Activated T-cell treated with anti-CD3 and anti-CD28 coated beads, Interleukin-2, amount 50 U/mL, for 24 hours (primary cell): ENCODE data around the gene CDH4.

Source experiments
- DNase-seq: peaks from one replicate; pipeline ENCODE4 v3.0.0-alpha.2; 2020
- H3K27ac Mint-ChIP-seq: 2 replicates; pipeline ENCODE4 v1.8.0; 2020; ENCODE audit warnings: mild to moderate bottlenecking, mixed read lengths
- H3K27me3 Mint-ChIP-seq: 2 replicates; pipeline ENCODE4 v1.8.0; 2020; ENCODE audit warnings: mixed read lengths
- H3K36me3 Mint-ChIP-seq: 2 replicates; pipeline ENCODE4 v1.8.0; 2020; ENCODE audit warnings: low read depth, mixed read lengths
- H3K4me1 Mint-ChIP-seq: 2 replicates; pipeline ENCODE4 v1.8.0; 2020; ENCODE audit warnings: low read depth, mixed read lengths
- H3K4me3 Mint-ChIP-seq: 2 replicates; pipeline ENCODE4 v1.8.0; 2020; ENCODE audit warnings: mild to moderate bottlenecking, moderate library complexity, mixed read lengths
- H3K9me3 Mint-ChIP-seq: 2 replicates; pipeline ENCODE4 v1.8.0; 2020; ENCODE audit warnings: mixed read lengths

Gene CDH4

GRCh38 chr20:61696181-61696735 lies 444.2 kb downstream of the CDH4 start:
- Mint-ChIP-seq H3K27ac (no peak overlapping the region), H3K9me3 (no peaks in the 10 kb centered on the region), H3K4me3 (no peak overlapping the region), H3K4me1 (no peaks in the 10 kb centered on the region), H3K27me3 (no peaks in the 10 kb centered on the region), H3K36me3 (no peaks in the 10 kb centered on the region)
- DNase-seq = no peak

GRCh38 chr20:61697666-61698597 lies 445.9 kb downstream of the CDH4 start:
- no peaks in the 10 kb centered on the region for H3K9me3 Mint-ChIP-seq
- H3K4me1 Mint-ChIP-seq = no peaks in the 10 kb centered on the region
- H3K36me3 Mint-ChIP-seq = no peaks in the 10 kb centered on the region
- no peak for DNase-seq
- no peak overlapping the region for H3K27ac Mint-ChIP-seq
- H3K27me3 Mint-ChIP-seq = no peaks in the 10 kb centered on the region
- H3K4me3 Mint-ChIP-seq = no peak overlapping the region

GRCh38 chr20:61698598-61699494 lies 446.8 kb downstream of the CDH4 start:
- no peaks in the 10 kb centered on the region for H3K27me3 Mint-ChIP-seq
- H3K4me1 Mint-ChIP-seq = no peaks in the 10 kb centered on the region
- H3K27ac Mint-ChIP-seq = no peak overlapping the region
- H3K36me3 Mint-ChIP-seq = no peaks in the 10 kb centered on the region
- no peak overlapping the region for H3K4me3 Mint-ChIP-seq
- no peak for DNase-seq
- H3K9me3 Mint-ChIP-seq = no peaks in the 10 kb centered on the region

- no peak for DNase-seq
- no peaks in the 10 kb centered on the region for H3K9me3 Mint-ChIP-seq
- no peaks in the 10 kb centered on the region for H3K27me3 Mint-ChIP-seq
- H3K27ac Mint-ChIP-seq = no peak overlapping the region
- H3K4me3 Mint-ChIP-seq = no peak overlapping the region
- no peaks in the 10 kb centered on the region for H3K36me3 Mint-ChIP-seq
- no peaks in the 10 kb centered on the region for H3K4me1 Mint-ChIP-seq
These were observed 447.7 kb downstream of the CDH4 start for GRCh38 chr20:61699495-61700374.

GRCh38 chr20:61700595-61701140 lies 448.6 kb downstream of the CDH4 start:
- Mint-ChIP-seq H3K4me3 (no peak overlapping the region), H3K36me3 (no peaks in the 10 kb centered on the region), H3K4me1 (no peaks in the 10 kb centered on the region), H3K27ac (no peak overlapping the region), H3K9me3 (no peaks in the 10 kb centered on the region), H3K27me3 (no peaks in the 10 kb centered on the region)
- DNase-seq = no peak

- Mint-ChIP-seq H3K27ac (no peak overlapping the region), H3K36me3 (no peaks in the 10 kb centered on the region), H3K4me3 (no peak overlapping the region), H3K4me1 (no peaks in the 10 kb centered on the region), H3K9me3 (no peaks in the 10 kb centered on the region), H3K27me3 (no peaks in the 10 kb centered on the region)
- no peak for DNase-seq
These were observed 449.3 kb downstream of the CDH4 start for GRCh38 chr20:61701401-61701800.

- Mint-ChIP-seq H3K4me1 (no peaks in the 10 kb centered on the region), H3K4me3 (no peak overlapping the region), H3K27ac (no peak overlapping the region), H3K27me3 (no peaks in the 10 kb centered on the region), H3K9me3 (no peaks in the 10 kb centered on the region), H3K36me3 (no peaks in the 10 kb centered on the region)
- DNase-seq = no peak
These were observed 449.7 kb downstream of the CDH4 start for GRCh38 chr20:61701802-61702201.

GRCh38 chr20:61702246-61702645 lies 450.2 kb downstream of the CDH4 start:
- Mint-ChIP-seq H3K27me3 (no peaks in the 10 kb centered on the region), H3K4me3 (no peak overlapping the region), H3K9me3 (no peaks in the 10 kb centered on the region), H3K36me3 (no peaks in the 10 kb centered on the region), H3K4me1 (no peaks in the 10 kb centered on the region), H3K27ac (no peak overlapping the region)
- DNase-seq = no peak

GRCh38 chr20:61704661-61705060 lies 452.6 kb downstream of the CDH4 start:
- Mint-ChIP-seq H3K4me3 (no peak overlapping the region), H3K27ac (no peak overlapping the region)

GRCh38 chr20:61705386-61706258 lies 453.6 kb downstream of the CDH4 start:
- H3K9me3 Mint-ChIP-seq = no peaks in the 10 kb centered on the region
- no peaks in the 10 kb centered on the region for H3K36me3 Mint-ChIP-seq
- H3K4me3 Mint-ChIP-seq = no peak overlapping the region
- no peak for DNase-seq
- H3K27ac Mint-ChIP-seq = no peak overlapping the region
- H3K4me1 Mint-ChIP-seq = no peaks in the 10 kb centered on the region
- H3K27me3 Mint-ChIP-seq = no peaks in the 10 kb centered on the region

More at GRCh38 chr20:61704661-61705060, 452.6 kb downstream of the CDH4 start:
- Mint-ChIP-seq H3K27me3 (no peaks in the 10 kb centered on the region), H3K9me3 (no peaks in the 10 kb centered on the region), H3K4me1 (no peaks in the 10 kb centered on the region), H3K36me3 (no peaks in the 10 kb centered on the region)
- DNase-seq = no peak

GRCh38 chr20:61706259-61706961 lies 454.3 kb downstream of the CDH4 start:
- H3K4me3 Mint-ChIP-seq = no peak overlapping the region

GRCh38 chr20:61708891-61709290 lies 456.8 kb downstream of the CDH4 start:
- no peaks in the 10 kb centered on the region for H3K4me1 Mint-ChIP-seq
- no peaks in the 10 kb centered on the region for H3K36me3 Mint-ChIP-seq
- H3K27ac Mint-ChIP-seq = no peak overlapping the region
- no peaks in the 10 kb centered on the region for H3K27me3 Mint-ChIP-seq
- H3K9me3 Mint-ChIP-seq = no peaks in the 10 kb centered on the region
- no peak for DNase-seq
- H3K4me3 Mint-ChIP-seq = no peak overlapping the region

More at GRCh38 chr20:61706259-61706961, 454.3 kb downstream of the CDH4 start:
- Mint-ChIP-seq H3K36me3 (no peaks in the 10 kb centered on the region), H3K4me1 (no peaks in the 10 kb centered on the region), H3K9me3 (no peaks in the 10 kb centered on the region), H3K27me3 (no peaks in the 10 kb centered on the region), H3K27ac (no peak overlapping the region)
- no peak for DNase-seq
